Mucosa of stomach (tissue), 1 donor: ENCODE measurements around the gene HNRNPM.

Experiments
- H3K27me3 ChIP-seq: one replicate; pipeline ENCODE4 v1.7.0; 2013; ENCODE audit warnings: mild to moderate bottlenecking, low read length; ENCODE audit not compliant: control insufficient read depth, insufficient read depth
- H3K36me3 ChIP-seq: one replicate; pipeline ENCODE4 v1.7.0; 2013; ENCODE audit warnings: low read length; ENCODE audit not compliant: control insufficient read depth, insufficient read depth
- H3K4me1 ChIP-seq: one replicate; pipeline ENCODE4 v1.7.0; 2013; ENCODE audit warnings: mild to moderate bottlenecking, low read length; ENCODE audit not compliant: control insufficient read depth, insufficient read depth
- H3K4me3 ChIP-seq: one replicate; pipeline ENCODE4 v1.7.0; 2013; ENCODE audit warnings: low read length
- H3K9ac ChIP-seq: one replicate; pipeline ENCODE4 v1.7.0; 2013; ENCODE audit warnings: mild to moderate bottlenecking, low read length, moderate library complexity
- H3K9me3 ChIP-seq: one replicate; pipeline ENCODE4 v1.7.0; 2013; ENCODE audit warnings: mild to moderate bottlenecking, low read length, moderate library complexity; ENCODE audit not compliant: control insufficient read depth
- donor health status: Pancreatic carcinoma.

The HNRNPM gene

DNA sequence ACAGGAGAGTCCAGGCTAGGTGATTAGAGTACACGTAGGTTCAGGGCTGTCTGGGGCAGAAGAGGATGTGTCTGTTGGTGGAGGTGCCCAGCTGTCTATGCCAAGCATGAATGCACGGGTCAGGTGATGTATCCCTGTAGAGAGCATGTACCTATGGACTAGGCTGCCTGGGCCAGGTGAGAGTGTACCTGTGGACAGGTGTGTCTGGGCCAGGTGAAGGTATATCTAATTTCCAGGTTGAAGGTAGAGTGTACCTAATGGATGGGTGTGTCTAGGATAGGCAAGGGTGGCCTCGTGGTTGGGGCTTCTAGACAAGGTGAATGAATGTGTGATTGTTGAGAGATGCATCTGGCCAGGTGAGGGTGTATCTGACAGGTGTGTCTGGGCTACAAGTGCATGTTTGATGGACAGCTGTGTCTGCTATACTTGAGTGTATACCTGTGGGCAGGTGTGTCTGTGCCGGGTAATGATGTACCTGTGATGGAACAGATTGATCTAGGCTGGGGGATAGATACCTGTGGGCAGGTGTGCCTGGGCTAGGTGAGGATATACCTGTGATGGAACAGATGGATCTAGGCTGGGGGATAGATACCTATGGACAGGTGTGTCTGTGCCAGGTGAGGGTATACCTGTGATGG is 84.7 kb downstream of the HNRNPM start:
- Histone ChIP-seq H3K9me3 (no peaks in the 10 kb centered on the region), H3K36me3 (no peaks in the 10 kb centered on the region), H3K4me3 (no peak overlapping the region), H3K27me3 (no peaks in the 10 kb centered on the region), H3K9ac (no peak overlapping the region), H3K4me1 (peaks cover 14% of the 10 kb centered on the region)

DNA sequence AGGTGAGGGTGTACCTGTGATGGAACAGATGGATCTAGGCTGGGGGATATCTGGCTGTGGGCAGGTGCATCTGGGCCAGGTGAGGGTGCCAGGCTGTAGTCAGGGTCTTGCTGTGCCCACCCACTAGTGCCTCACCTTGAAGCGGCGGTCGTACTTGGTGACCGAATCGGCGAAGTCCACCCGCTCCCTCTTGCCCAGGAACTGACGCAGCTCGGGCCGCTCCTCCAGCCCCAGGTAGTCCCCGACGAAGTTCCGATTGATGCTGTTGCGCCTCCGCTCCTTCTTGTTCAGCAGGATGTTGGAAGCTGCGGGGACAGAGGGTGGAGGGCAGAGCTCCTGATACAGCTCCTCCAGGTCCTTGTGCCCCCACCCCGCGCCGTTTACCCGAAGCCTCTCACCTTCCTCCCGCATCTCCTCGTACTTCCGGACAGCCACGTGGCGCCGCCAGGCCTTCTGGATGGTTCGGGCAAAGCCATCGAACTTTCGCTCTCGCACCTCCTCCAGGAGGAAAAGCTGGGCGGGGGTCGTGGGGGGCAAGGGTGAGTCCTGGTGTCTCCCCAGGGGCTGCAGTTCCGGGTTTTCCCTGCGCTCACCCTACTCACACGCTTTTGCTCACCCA is 85.4 kb downstream of the HNRNPM start:
- H3K4me1 ChIP-seq: peaks cover 14% of the 10 kb centered on the region
- no peaks in the 10 kb centered on the region for H3K27me3 ChIP-seq
- H3K4me3 ChIP-seq: no peak overlapping the region
- H3K36me3 ChIP-seq: no peaks in the 10 kb centered on the region
- no peak overlapping the region for H3K9ac ChIP-seq
- no peaks in the 10 kb centered on the region for H3K9me3 ChIP-seq

DNA sequence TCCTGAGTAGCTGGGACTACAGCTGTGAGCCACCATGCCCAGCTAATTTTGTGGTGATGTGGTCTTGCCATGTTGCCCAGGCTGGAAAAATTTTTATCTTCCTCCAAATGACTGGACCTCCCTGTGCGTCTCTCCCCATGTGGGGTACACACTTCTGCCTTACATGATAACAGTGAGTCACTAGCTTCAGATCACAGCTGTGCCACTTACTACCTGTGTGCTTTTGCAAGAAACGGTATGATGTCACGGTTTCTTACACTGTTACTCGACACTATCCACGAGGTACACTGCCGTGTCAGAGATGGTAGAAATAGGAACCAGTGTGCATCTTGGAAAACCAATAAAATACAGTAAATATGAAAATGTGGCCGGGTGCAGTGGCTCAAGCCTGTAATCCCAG is 86.7 kb downstream of the HNRNPM start:
- Histone ChIP-seq H3K36me3 (no peaks in the 10 kb centered on the region), H3K4me1 (peaks cover 14% of the 10 kb centered on the region), H3K4me3 (no peak overlapping the region), H3K9ac (no peak overlapping the region), H3K9me3 (no peaks in the 10 kb centered on the region), H3K27me3 (no peaks in the 10 kb centered on the region)

DNA sequence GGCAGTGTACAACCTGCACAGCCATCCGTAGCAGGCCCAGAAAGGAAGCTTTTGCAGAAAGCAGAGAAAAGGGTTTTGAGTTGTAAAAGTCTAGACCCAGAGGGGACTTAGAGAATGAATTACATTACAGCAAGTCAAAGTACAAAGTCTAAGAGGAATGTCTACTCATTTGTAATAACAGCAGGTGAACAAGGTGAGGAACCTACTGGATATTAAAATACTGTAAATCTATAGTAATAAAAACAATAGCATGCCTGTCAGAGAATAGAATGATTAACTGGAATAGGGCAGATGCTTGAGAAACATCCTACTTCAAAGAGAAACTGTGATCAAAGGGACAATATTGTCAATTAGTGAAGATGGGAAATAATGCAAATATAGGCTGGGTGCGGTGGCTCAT is 87.5 kb downstream of the HNRNPM start:
- Histone ChIP-seq H3K36me3 (no peaks in the 10 kb centered on the region), H3K27me3 (no peaks in the 10 kb centered on the region)

DNA sequence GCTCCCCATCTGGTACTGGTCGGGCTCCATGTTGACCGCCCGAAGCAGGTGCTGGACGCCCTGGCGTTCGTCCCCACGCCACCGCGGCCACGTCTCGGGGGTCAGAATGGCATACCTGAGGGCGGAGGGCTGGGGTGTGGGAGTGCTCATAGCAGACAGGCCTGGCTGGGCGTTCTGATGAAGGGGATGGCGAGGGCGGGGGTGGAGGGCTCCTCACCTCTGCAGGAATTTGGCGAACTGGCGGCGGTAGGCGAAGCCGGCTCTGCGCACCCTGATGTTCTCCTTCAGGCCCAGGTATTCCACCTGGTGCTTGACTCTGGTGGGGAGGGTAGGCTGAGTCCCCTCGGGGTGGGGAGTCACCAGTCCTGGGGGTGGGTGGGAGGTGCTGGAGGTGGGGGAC is 91.5 kb downstream of the HNRNPM start:
- H3K4me1 ChIP-seq: no peaks in the 10 kb centered on the region
- no peaks in the 10 kb centered on the region for H3K9me3 ChIP-seq
- no peaks in the 10 kb centered on the region for H3K27me3 ChIP-seq
- no peaks in the 10 kb centered on the region for H3K36me3 ChIP-seq
- no peak overlapping the region for H3K9ac ChIP-seq
- H3K4me3 ChIP-seq: no peak overlapping the region

More for the DNA sequence above, 87.5 kb downstream of the HNRNPM start:
- Histone ChIP-seq H3K4me3 (no peak overlapping the region), H3K9ac (no peak overlapping the region), H3K9me3 (no peaks in the 10 kb centered on the region), H3K4me1 (peaks cover 9% of the 10 kb centered on the region)

DNA sequence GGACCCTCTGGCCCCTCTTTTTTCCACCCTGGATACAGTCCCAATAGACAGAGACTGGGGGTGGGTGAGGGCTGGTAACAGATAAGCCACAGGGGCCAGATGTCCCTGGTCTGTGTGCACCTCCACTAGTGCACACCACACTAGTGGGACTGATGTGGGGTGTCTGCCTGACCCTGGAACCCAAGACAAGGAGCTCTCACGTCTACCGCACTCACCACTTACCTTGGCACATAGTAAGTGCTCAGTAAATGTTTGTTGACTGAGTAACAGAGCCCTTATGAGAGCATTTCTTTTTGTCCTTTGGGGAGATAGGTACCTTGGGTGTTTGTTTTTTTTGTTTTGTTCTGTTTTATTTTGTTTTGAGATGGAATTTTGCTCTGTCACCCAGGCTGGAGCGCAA is 92.3 kb downstream of the HNRNPM start:
- Histone ChIP-seq H3K4me3 (no peak overlapping the region), H3K9me3 (no peaks in the 10 kb centered on the region), H3K4me1 (no peaks in the 10 kb centered on the region), H3K36me3 (no peaks in the 10 kb centered on the region), H3K27me3 (no peaks in the 10 kb centered on the region), H3K9ac (no peak overlapping the region)
